Activated naive CD8-positive, alpha-beta T cell treated with anti-CD3 and anti-CD28 coated beads, Interleukin-2, amount 50 U/mL, for 16 hours (primary cell): ENCODE results near the gene SDHC.

Experiments
- DNase-seq: peaks from one replicate; pipeline ENCODE4 v3.0.0-alpha.2; 2020; ENCODE audit warnings: low read depth, low spot score

The SDHC gene, protein sequence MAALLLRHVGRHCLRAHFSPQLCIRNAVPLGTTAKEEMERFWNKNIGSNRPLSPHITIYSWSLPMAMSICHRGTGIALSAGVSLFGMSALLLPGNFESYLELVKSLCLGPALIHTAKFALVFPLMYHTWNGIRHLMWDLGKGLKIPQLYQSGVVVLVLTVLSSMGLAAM

DNA sequence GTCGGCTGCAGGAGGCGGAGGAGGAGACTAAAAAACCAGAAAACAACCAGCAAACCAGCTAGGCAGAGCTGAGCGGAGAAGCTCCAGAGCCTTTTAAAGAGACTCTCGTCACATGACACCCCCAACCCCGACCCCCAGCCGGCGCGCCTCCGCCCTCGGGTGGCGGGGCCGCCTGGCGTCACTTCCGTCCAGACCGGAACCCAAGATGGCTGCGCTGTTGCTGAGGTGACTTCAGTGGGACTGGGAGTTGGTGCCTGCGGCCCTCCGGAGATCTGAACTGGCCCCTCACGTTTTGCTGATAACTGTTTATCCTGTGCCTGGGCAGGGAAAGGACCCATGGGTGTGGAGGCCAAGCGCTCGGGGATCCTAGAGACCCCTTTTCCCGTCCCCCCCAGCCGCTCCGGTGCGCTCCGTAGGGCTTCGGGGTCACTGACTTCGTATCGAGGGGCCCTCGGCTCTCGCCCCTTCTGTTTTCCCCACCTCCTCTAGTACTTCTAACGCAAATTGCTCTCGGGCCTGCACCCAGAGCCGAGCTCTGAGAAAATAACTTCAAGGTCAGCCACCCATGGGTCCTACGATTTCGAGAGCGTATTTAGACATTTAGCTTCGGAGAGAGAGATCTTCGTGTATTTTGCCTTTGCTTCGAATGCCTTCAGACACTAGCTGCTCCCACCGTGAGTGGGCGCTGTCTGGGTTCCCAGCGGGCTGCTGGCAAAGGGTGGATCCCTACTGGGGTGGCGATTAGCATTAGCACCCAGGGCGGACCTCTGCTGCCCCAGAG lies at the start of gene SDHC:
TSS of gene SDHC (plus strand) at position 181 of the 781 bp plus-strand sequence. CDS start at position 206, 25 bp downstream.
- DNase-seq, result peak; percentile 73

DNA sequence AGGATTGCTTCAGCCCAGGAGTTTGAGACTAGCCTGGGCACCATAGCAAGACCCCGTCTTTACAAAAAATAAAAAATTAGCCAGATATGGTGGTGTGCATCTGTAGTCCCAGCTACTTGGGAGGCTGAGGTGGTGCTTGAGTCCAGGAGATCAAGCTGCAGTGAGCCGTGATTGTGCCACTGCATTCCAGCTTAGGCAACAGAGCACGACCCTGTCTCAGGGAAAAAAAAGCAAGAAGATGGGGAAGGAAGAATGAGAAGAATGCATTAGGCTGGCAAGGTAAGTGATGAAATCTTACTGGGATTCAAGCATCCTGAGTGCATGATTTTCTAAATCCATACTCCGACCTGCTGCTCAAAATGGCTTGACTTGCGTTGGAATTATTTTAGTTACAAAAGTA lies 48.9 kb upstream of the SDHC start:
- no peak for DNase-seq

DNA sequence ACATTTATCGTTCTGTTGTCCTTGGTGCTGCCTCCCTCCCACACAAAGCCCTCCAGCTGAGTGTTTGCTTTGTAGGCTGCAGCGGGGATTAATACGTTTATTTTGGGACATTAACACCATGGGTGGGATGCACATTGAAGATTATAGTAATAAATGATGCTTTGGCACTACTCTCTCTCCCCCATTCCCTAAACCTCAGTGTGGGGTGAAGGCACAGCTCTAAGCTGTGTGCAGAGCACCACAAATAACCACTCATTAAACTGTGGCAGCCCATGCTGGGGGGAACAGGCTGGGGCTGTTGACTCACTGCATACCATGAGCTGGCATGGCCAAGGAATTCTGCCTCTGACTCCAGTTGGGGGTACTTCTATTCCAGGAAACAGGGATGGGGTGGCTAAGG lies 48.0 kb upstream of the SDHC start:
- DNase-seq, result no peak

DNA sequence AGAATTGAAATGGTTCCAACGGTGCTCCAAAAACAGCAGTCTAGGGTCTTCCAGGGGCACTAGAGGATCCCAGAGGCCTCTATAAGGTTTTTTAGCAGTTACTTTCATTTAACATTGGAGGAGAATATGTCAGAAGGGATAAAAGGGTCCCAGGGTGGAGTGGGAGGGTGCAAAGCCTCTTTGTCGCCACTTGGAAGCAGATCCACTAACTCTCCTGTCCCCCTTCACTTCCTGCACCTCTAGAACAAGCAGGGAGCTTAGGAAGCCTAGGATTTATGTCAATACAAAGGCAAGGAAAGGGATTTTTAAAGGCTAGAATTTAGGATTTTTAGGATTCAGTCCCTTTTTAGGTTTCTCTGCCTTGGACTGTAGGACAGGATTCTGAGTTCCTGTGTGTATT lies 47.3 kb upstream of the SDHC start:
- DNase-seq, result no peak

DNA sequence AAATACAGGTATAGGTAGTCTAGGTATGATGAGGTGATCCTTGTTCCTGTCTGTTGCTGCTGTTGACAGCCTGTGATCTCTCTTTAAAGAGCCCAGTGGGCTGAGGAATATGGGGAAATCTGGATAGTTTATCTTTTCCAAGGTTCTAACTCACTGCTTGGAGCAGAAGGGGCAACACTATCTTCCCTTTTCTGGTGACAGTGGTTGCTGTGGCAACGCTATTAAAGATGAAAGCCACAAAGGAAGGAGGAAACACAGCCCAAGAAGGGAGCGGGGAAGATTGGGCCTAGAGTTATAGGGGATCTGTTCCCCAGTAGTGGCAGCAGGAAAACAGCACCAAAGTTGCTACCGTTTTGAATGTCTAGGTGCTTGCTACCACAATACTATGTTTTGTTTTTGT lies 46.9 kb upstream of the SDHC start:
- no peak for DNase-seq

DNA sequence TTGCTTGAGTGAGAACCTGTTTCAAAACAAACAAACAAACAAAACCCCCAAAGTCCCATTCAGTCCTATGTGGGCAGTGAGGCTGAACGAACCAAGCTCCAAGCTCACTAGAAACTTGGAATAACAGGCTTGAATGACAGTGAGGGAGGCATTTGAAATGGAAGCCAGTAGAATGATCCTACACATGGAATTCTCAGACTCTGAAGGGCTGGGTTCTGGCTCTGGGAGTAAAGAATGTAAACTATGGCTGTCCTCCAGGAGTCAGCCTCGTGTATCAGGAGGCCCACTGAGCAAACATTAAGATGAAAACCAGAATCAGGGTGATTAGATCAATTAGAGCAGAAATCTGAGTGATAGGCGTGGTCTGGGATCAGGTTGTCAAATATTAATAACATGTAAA lies 40.8 kb upstream of the SDHC start:
- no peak for DNase-seq

DNA sequence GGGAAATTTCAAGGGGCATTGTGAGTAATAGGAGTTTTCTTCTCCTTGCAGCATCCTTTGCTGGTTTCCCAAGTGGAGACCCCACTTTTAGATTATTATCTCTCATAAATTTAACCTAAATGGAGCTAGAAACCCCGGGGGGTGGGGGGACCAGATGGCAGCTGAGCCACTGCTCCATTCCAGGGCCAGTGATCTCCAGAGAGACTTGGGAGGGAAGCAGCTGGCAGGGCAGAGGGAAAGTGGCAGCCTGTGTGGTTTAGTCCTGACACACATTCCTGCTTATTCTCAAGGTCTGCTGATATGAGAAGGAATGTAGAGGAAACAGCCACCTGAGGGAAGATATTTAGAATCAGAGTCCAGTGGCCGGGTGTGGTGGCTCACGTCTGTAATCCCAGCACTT lies 39.3 kb upstream of the SDHC start:
- DNase-seq, result no peak

DNA sequence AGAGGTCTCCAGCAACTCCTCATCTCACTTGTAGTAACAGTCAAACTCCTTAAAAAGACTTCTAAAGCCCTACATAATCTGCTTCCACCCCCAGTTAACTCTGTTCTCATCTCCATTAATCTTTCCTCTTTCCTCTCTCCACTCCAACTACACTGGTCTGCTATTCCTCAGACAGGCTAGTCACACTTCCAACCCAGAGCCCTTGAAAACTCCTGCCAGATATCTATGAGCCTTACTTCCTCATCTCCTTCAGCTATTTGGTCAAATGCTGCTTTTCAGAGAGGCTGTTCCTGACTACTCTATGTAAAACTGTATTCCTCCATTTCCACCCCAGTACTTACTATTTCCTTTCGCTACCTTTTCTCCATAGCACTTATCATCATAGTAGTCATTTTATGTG lies 31.2 kb upstream of the SDHC start:
- no peak for DNase-seq

DNA sequence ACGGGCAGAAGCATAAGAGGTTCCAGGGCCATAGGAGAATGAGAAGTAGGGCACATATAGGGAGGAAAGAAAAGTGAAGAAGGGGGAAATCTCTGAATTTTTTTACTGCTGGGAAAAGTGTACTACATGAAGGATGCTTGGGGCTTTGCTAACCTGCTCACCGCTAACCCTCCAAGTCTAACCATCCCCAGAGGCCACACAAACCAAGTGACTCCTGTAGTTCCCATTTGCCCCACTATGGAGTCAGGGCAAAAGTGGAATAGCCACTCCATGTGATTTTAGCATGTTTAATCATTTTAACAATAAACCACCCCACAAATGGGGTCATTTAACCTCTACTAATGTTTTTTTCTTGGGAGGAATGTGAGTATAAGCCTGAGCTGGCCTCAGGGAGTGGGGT lies 29.1 kb upstream of the SDHC start:
- no peak for DNase-seq

DNA sequence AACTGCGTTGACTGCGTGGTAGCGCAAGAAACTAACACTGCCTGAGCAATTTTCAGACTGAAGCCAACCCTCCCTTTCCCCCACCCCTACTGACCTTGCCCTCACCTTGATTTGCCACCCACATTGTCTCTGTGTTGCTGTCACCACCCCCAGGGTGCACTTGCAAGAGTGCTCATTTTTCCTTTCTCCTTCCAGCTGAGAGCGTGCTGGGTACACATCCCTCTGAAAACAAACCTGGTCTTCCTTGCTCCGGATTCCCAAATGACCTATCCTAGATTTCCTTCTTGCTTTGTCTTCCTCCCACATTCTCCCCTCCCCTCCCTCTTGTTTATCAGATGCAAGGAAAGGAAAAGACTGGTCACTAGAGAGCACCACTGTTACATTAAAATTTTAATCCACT lies 28.7 kb upstream of the SDHC start:
- DNase-seq, result no peak

DNA sequence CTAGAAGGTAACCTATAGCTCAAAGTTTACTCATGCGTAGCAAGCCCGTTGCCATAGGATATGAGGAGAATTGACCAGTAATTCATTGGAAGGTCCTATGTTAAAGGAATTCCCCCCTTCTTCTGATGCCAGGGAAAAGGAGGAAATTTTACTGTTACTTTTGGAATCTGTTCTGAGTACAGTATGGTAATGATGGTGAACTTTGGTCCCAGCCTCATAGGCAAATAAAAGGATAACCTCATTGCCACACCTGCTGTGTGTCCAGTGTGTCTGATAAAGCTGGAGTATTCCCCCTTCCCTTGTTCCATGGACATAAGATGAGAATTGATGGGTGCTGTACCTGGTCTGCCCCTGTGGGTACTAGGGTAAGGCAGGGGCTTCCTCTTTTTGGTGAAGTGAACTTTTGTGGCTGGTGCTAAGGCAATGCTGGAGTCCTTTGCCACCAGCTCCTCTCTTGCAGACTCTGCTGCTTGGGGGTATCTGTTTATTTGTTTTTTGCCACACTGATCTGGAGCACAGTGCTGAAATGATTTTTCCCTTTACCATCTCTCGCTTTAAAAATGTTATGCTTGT lies 26.6 kb upstream of the SDHC start:
- no peak for DNase-seq

DNA sequence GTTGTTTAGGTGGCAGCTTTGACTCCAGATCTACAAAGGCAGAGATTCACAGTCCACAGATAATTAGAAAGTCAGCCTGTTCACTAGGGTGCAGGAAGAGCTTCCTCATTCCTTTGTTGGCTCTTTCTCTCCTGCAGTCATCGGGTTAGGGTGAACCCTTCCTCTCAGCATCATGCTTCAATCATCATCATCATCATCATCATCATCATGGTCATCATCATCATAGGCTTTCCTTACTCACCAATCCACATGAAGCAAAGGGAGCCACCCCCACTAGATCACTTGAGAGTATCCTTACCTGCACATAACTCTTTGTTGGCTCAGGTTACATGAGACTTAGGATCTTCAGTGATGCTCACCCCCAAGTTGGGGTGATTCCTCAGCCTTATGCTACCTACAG lies 23.4 kb upstream of the SDHC start:
- DNase-seq, result no peak

DNA sequence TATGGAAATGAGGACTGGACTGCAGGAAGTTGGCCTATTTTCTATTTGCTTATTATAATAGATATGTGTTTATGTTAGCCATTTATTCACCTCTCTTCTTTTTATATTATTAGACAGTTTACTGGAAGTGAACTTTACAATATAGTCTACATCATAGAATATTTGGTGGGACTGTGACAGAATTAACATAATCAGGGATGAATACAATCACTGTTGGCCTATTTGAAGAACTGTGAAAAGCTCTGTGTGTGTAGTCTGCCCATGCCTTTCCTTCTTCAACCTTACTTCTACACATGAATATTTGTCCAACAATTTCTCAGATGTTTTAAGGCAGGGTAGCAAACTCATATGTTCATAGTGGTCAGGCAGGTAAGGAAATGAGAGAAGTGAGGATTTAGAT lies 16.8 kb upstream of the SDHC start:
- DNase-seq, result no peak

DNA sequence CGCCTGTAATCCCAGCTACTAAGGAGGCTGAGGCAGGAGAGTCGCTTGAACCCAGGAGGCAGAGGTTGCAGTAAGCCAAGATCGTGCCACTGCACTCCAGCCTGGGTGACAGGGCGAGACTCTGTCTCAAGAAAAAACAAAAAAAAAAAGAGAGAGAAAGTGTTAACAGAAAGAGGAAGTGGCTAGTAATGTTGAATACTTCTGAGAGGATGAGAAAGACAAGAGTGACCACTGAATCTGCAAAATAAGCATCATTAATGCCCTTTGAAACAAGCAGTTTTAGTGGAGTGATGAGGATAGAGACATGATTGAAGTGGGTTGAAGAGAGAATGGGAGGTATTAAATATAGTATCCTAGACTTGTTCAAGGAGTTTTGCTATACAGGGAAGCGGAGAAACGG lies 16.1 kb upstream of the SDHC start:
- DNase-seq, result no peak

DNA sequence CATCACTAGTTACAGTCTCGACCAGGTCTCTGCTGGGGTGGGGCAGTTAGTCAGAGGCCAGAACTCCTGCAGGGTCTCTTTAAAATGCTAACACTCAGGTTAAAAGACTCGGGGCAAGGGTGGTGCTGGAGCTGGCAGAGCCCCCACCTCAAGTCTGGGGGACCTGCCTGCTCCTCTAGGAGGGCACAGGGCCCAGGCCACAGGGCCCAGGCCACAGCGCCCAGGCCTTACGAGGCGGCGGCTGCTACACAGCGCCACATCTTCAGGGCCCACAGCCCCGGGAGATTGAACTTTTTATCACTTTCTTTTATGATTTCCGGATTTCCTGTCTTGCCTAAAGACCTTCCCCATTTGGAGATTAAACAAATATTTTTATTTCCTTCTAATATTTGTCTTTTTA lies 14.8 kb upstream of the SDHC start:
- no peak for DNase-seq

DNA sequence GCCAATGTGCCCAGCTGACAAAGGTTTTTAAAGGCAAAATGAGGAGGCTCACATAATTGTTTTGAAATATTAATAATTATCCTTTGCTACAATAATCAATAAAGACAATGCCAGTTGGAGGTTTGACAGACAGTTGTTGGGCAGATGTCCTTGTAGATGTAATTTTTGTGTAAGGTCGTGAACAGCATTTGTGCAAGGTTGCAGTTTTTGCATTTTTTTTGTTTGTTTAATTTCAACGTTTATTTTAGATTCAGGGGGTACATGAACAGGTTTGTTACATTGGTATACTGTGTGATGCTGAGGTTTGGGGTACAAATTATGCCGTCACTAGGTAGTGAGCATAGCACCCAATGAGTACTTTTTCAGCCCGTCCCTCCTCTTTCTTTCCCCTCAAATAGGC lies 13.7 kb upstream of the SDHC start:
- DNase-seq, result no peak

DNA sequence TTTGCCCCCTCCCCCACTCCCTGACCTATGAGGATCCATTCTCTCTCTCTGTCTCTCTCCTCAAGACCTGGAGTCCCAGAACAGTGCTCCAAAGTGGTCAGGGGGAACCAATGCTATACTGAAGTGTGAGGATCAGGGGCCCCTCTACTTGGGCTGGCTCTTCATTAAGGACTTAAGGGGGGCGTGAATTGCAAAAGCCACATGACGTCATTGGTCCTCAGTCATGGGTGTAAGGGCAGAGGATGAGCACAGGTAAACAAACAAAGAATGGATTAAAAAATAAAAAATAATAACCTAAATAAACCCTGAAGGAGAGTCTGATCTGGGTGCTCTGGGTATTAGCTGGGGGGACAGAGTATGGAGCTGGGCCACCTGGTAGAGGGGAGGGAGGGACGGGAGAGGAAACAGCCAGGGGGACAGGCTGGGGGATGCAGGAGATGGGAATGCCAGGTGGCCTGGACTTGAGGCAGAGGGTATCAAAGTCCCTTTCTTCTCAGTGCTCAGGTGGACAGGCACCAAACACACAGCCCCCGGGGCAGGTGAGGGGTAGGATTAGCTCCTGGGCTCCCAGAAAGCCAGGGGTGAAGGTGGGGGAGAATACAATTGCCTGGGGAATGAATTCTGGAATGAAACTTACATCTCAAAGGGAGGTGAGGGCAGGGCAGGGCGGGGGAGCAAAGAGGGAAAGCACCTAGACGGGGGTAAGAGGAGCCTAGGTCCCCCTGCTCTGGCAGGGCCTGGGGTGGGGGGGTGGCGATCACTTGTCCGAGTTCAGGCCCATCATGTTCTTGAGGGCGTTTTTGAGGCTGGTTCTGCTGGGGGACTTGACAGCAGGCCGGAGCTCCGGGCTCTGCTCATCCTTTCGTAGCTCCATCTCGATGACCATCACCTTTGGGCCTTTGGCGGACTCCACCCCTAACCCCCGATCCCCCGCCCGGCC lies 9.0 kb upstream of the SDHC start:
- DNase-seq, result no peak

DNA sequence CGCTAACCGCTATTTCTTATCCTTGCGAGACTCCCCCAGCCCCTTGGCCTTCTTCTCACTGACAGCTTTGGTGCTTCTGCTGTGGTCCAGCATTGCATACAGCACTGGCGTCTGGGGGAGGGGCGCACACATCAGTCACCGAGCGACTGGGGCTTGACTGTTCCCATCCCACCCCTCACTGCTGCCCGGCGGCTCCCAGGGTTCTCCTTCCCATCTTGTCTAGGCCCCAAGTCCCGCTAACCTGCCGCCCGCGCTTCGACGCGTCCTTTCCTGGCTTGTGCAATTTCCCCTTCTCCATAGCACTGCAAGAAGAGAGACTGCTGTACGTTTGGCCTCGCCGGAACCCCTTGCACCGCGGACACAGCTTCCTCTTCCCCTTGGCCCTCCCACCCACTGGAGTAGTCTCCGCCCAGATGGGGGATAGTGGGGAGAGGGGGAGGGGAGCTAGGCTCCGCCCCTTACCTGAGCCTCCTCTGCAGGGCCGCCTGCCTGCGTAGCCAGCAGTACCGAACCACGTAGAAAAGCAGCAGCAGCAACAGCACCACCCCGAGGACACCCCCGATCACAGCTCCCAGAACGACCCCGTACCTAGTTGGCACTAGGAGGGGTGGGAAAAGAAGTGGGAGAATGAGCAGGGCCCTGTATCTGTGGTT lies 8.2 kb upstream of the SDHC start:
- peak; percentile 57 for DNase-seq

DNA sequence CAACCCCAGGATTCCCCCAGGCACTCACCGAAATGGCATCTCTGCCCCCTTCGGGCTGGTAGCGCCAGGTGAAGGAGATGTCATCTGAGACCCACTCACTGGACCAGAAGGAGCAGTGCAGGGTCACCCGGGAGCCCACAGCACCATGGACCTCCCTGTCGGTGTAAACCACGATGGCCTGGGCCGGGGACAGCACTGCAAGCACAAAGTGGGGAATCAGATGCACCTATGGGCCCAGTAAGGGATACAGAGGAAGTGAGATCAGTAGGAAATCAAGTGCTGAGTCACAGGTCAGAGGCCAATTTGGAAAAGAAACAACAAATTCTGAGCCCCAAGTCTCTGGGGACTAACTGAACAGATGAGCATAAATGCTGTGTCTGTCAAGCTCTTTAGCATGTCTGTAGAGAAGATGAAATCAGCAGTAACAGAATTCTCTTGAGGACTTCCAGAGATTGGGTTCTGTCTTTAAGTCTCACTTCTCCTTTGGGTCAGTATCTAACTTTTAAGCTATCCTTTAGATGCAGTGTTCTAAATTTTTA lies 6.9 kb upstream of the SDHC start:
- no peak for DNase-seq

DNA sequence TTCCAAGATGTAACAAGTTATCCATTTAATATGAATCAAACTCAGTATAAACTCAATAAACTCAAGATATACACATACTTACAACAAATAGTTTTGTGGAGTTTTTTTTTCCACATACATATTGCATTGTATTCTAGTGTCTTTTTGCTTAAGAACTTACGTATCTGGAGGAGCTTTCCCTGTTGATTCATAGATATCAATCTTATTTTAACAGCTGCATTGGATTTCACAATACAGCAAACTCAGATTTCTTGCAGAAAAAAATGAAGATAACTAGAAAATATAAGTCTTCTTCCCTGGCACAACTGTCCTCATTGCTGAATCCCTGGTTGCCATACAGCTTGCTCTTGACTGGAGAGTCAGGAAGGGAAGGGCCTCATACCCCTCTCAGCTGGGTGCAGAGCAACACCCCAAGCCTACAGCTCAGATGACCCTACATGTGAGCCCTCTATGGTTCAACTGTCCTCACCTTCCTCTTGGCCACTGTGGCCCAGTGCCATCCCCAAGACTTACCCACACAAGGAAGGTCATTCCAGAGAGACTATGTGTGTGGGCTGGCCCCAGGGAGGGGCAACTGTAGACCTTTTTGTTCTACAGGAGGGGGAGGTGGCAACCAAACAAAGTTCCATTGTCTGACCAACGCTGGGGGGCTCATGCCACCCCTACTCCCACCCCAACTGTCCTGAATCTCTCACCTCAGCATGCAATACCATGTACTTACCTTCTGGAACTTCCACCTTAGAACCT lies 6.1 kb upstream of the SDHC start:
- no peak for DNase-seq

DNA sequence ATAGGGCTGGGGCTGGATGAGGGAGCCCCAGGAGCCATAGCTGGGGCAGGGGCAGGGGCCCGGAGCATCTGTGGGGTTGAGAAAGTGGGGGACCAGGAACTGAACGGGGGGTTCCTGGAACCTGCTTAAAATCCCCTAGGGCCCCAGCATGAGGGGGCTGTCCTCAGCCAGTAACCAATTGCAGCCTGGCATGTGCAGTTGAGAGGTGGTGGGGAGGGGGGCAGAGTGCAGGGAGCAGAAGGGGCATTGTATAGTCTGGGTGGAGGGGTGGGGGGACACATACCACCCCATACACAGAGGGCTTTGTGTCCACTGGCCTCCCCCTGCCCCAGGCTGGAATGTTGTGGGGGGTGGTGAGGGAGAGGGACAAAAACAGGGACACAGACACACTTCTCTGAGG lies 4.3 kb upstream of the SDHC start, which contains the start of gene MPZ:
TSS of gene MPZ (minus strand) at position 101 of the 400 bp plus-strand sequence. CDS start at position 38, 63 bp downstream.
- no peak for DNase-seq
